ENCODE data around the gene FAM210B.

DNA sequence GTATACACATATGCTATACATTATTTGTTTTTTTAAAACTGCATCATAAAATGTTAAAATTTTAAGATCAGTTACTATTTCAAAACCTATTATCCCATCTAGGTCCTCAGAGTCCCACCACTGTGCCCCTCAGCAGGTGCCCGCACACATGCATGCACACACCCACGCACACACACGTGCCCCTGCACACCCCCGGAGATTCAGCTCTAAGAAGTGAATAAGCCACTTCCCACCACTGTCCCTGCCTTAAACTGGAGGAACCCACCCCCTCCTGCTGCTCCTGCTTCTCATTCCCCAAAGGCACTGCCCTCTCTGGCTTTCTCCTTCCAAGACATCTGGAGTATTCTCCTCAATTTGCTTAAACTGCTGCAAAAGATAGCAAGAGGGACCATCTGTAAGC is 5.4 kb upstream of the FAM210B start:
- TF ChIP-seq CTCF (IDR thresholded peaks at IDR 0.05; ENCODE audit: control extremely low read depth in 1 of 3, insufficient read depth in 1 of 3, low read depth in 1 of 3, low read length in 3 of 3) (no peak), JUND (IDR thresholded peaks at IDR 0.05; ENCODE audit: low read length) (no peak), TAF1 (IDR thresholded peaks at IDR 0.05; ENCODE audit: low read depth, low read length) (no peak), EZH2 (IDR thresholded peaks at IDR 0.05; ENCODE audit: low read depth, low read length, severe bottlenecking) (no peak), ASH2L (IDR thresholded peaks at IDR 0.05; ENCODE audit: low read length) (no peak), BRCA1 (IDR thresholded peaks at IDR 0.05; ENCODE audit: low read depth, low read length) (no peak), EGR1 (IDR thresholded peaks at IDR 0.05; ENCODE audit: borderline replicate concordance, low read depth, low read length) (no peak), POLR2A (IDR thresholded peaks at IDR 0.05; ENCODE audit: control extremely low read depth in 1 of 2, low read depth in 2 of 2, low read length in 2 of 2) (no peak), EP300 (IDR thresholded peaks at IDR 0.05; ENCODE audit: borderline replicate concordance in 1 of 2, low read depth in 2 of 2, low read length in 2 of 2) (no peak), CHD1 (IDR thresholded peaks at IDR 0.05; ENCODE audit: low read depth, low read length) (no peak), MAX (IDR thresholded peaks at IDR 0.05) (no peak), RNF2 (IDR thresholded peaks at IDR 0.05; ENCODE audit: borderline replicate concordance, low read depth, low read length, missing control alignments, poor library complexity, severe bottlenecking) (no peak), CREB1 (IDR thresholded peaks at IDR 0.05) (no peak)

Measured in H1 (cell line).